Osteoblast (primary cell): ENCODE results near the gene GNAS-AS1. TPM values are rescaled to one million over a fixed set of nuclear protein-coding genes. Genes with fewer than 3 reads are reported as not detected.

Experiments
- DNase-seq: peaks from one replicate; pipeline ENCODE4 v3.0.0; 2011; ENCODE audit warnings: low spot score, mixed read lengths; ENCODE audit not compliant: insufficient read length; ENCODE audit errors: missing footprints
- H2AFZ ChIP-seq: 2 replicates; pipeline ENCODE4 v1.6.0; 2011; ENCODE audit warnings: mild to moderate bottlenecking, low read length
- H3K27ac ChIP-seq: 2 replicates; pipeline ENCODE4 v1.5.1; 2011; ENCODE audit warnings: mild to moderate bottlenecking, low read depth, low read length, moderate library complexity
- H3K27me3 ChIP-seq: 2 replicates; pipeline ENCODE4 v1.6.0; 2012; ENCODE audit warnings: mild to moderate bottlenecking, control low read depth, inconsistent platforms, low read length, moderate library complexity; ENCODE audit not compliant: insufficient read depth
- H3K36me3 ChIP-seq: 2 replicates; pipeline ENCODE4 v1.5.1; 2011; ENCODE audit warnings: mild to moderate bottlenecking, low read length, control low read depth, moderate library complexity; ENCODE audit not compliant: insufficient read depth
- H3K4me1 ChIP-seq: 2 replicates; pipeline ENCODE4 v1.5.1; 2011; ENCODE audit warnings: mild to moderate bottlenecking, low read length, control low read depth, moderate library complexity; ENCODE audit not compliant: insufficient read depth
- H3K4me2 ChIP-seq: 2 replicates; pipeline ENCODE4 v1.6.0; 2011; ENCODE audit warnings: mild to moderate bottlenecking, low read length; ENCODE audit not compliant: insufficient read depth
- H3K4me3 ChIP-seq: fragments of 200-600 bp; sonication (generic); 3 replicates; pipeline ENCODE4 v1.5.1; 2012; ENCODE audit warnings: mild to moderate bottlenecking, low read length, inconsistent platforms; ENCODE audit not compliant: insufficient read depth
- H3K79me2 ChIP-seq: 2 replicates; pipeline ENCODE4 v1.6.0; 2012; ENCODE audit warnings: mild to moderate bottlenecking, low read length, control low read depth, inconsistent platforms; ENCODE audit not compliant: insufficient read depth
- H3K9me3 ChIP-seq: 2 replicates; pipeline ENCODE4 v1.5.1; 2011; ENCODE audit warnings: low read depth, low read length, control low read depth
- H4K20me1 ChIP-seq: 2 replicates; pipeline ENCODE4 v1.6.0; 2012; ENCODE audit warnings: mild to moderate bottlenecking, low read length, control low read depth; ENCODE audit not compliant: insufficient read depth
- CTCF ChIP-seq: IDR thresholded peaks from 2 replicates; pipeline ENCODE4 v1.5.1; 2011; ENCODE audit warnings: mild to moderate bottlenecking, low read depth, low read length, moderate library complexity; ENCODE audit errors: extremely low read depth
- small RNA-seq: library from RNA; depleted of rRNA; stranded (forward); fragments of <200 nt; gene quantifications from one replicate; pipeline ENCODE3, GENCODE V24; 2012
- total RNA-seq: library from RNA; depleted of rRNA; stranded (reverse); fragments of >200 nt; gene quantifications from 2 replicates; pipeline ENCODE4 v1.2.3, GENCODE V29; 2012

GNAS-AS1 gene
- total RNA-seq, 1 donor, result 0.72 TPM

- H3K79me2 ChIP-seq, result no peaks in the 10 kb centered on the region
- H3K27ac ChIP-seq, result no peak overlapping the region
- no peak for TF ChIP-seq CTCF
- no peak for DNase-seq
- H3K9me3 ChIP-seq, result no peaks in the 10 kb centered on the region
- H3K36me3 ChIP-seq, result no peaks in the 10 kb centered on the region
- H2AFZ ChIP-seq, result no peak overlapping the region
- no peak overlapping the region for H3K4me2 ChIP-seq
- H3K4me3 ChIP-seq, result no peak overlapping the region
- H3K27me3 ChIP-seq, result peaks cover 31% of the 10 kb centered on the region
- no peaks in the 10 kb centered on the region for H4K20me1 ChIP-seq
- H3K4me1 ChIP-seq, result no peaks in the 10 kb centered on the region
Measured at GRCh38 chr20:58774667-58775263, 75.9 kb downstream of the GNAS-AS1 start.

GRCh38 chr20:58774214-58774613 lies 76.5 kb downstream of the GNAS-AS1 start:
- TF ChIP-seq CTCF, result no peak
- H3K27me3 ChIP-seq, result peaks cover 31% of the 10 kb centered on the region
- no peak overlapping the region for H3K27ac ChIP-seq
- H3K4me1 ChIP-seq, result no peaks in the 10 kb centered on the region
- H3K4me2 ChIP-seq, result no peak overlapping the region
- H3K9me3 ChIP-seq, result no peaks in the 10 kb centered on the region
- no peaks in the 10 kb centered on the region for H3K36me3 ChIP-seq
- H3K4me3 ChIP-seq, result no peak overlapping the region
- H2AFZ ChIP-seq, result no peak overlapping the region
- no peak for DNase-seq
- H3K79me2 ChIP-seq, result no peaks in the 10 kb centered on the region
- H4K20me1 ChIP-seq, result no peaks in the 10 kb centered on the region

GRCh38 chr20:58772786-58773185 lies 77.9 kb downstream of the GNAS-AS1 start:
- Histone ChIP-seq H3K9me3 (no peaks in the 10 kb centered on the region), H3K4me2 (no peak overlapping the region), H3K79me2 (no peaks in the 10 kb centered on the region), H3K4me3 (no peak overlapping the region), H3K36me3 (no peaks in the 10 kb centered on the region), H2AFZ (no peak overlapping the region), H3K27ac (no peak overlapping the region), H3K4me1 (no peaks in the 10 kb centered on the region), H3K27me3 (peaks cover 32% of the 10 kb centered on the region), H4K20me1 (no peaks in the 10 kb centered on the region)
- TF ChIP-seq CTCF, result no peak
- DNase-seq, result no peak

Small RNA genes lying within 50 kb of the gene (small RNA-seq; reads per million reads assigned to genes)
- gene MIR298 (not detected), gene RF02127 (not detected), gene RF02128 (not detected), gene RF02130 (not detected), gene RF02131 (not detected)

Other genes with a start within 250 kb of the GNAS-AS1 start
- gene STX16, start 199.6 kb downstream of the GNAS-AS1 start, total RNA-seq, result 24.2 and 28.6 TPM in 2 replicates
- 26.8 and 29.7 TPM in 2 replicates for gene NPEPL1, start 158.1 kb downstream of the GNAS-AS1 start, total RNA-seq
- gene GNAS, start 1.8 kb upstream of the GNAS-AS1 start, total RNA-seq, result 366 and 374 TPM in 2 replicates
- gene NELFCD, start 130.4 kb upstream of the GNAS-AS1 start, total RNA-seq, result 41.3 and 46.7 TPM in 2 replicates
- gene CTSZ, start 156.4 kb upstream of the GNAS-AS1 start, total RNA-seq, result 223 and 264 TPM in 2 replicates
- gene TUBB1, start 168.5 kb upstream of the GNAS-AS1 start, total RNA-seq, result not detected in 2 replicates
- gene ATP5F1E, start 181.4 kb upstream of the GNAS-AS1 start, total RNA-seq, result 19.5 and 23.0 TPM in 2 replicates
- gene PRELID3B, start 191.9 kb upstream of the GNAS-AS1 start, total RNA-seq, result 68.4 and 72.2 TPM in 2 replicates